Astrocyte of the hippocampus (primary cell): Measurements from ENCODE around the gene ZSCAN20.

ENCODE experiments used
- DNase-seq: peaks from one replicate; pipeline ENCODE4 v3.0.0; 2011; ENCODE audit warnings: low read depth, low spot score

ZSCAN20 gene

GRCh38 chr1:33472269-33472980 is at the start of gene ZSCAN20:
TSS of gene ZSCAN20 (plus strand) at chr1:33472645. CDS start at chr1:33479289, 6,644 bp downstream.
- DNase-seq: peak; percentile 99

GRCh38 chr1:33424205-33424604 is 48.2 kb upstream of the ZSCAN20 start:
- DNase-seq: peak; percentile 74

- DNase-seq: peak; percentile 34
Measured at GRCh38 chr1:33424610-33425009, 47.8 kb upstream of the ZSCAN20 start.

GRCh38 chr1:33425900-33426299 is 46.5 kb upstream of the ZSCAN20 start:
- DNase-seq: no peak

- DNase-seq: no peak
Measured at GRCh38 chr1:33426916-33427315, 45.5 kb upstream of the ZSCAN20 start.

- DNase-seq: no peak
Measured at GRCh38 chr1:33428661-33429060, 43.8 kb upstream of the ZSCAN20 start.

GRCh38 chr1:33429332-33429731 is 43.1 kb upstream of the ZSCAN20 start:
- no peak for DNase-seq

- peak; percentile 68 for DNase-seq
Measured at GRCh38 chr1:33429856-33430691, 42.4 kb upstream of the ZSCAN20 start.

GRCh38 chr1:33430692-33431593 is 41.5 kb upstream of the ZSCAN20 start, which contains the start of gene PHC2:
TSS of gene PHC2 (minus strand) at chr1:33431095. CDS start at chr1:33375539, 55,556 bp downstream.
- DNase-seq: peak; percentile 99

- peak; percentile 75 for DNase-seq
Measured at GRCh38 chr1:33433509-33434362, 38.7 kb upstream of the ZSCAN20 start.

- no peak for DNase-seq
Measured at GRCh38 chr1:33434363-33434750, 38.1 kb upstream of the ZSCAN20 start.

GRCh38 chr1:33435096-33435820 is 37.2 kb upstream of the ZSCAN20 start:
- DNase-seq: no peak

- DNase-seq: no peak
Measured at GRCh38 chr1:33436557-33437285, 35.7 kb upstream of the ZSCAN20 start.

GRCh38 chr1:33438364-33439160 is 33.9 kb upstream of the ZSCAN20 start:
- DNase-seq: no peak

GRCh38 chr1:33439662-33440061 is 32.8 kb upstream of the ZSCAN20 start:
- DNase-seq: no peak

- no peak for DNase-seq
Measured at GRCh38 chr1:33441088-33441745, 31.2 kb upstream of the ZSCAN20 start.

GRCh38 chr1:33442141-33442540 is 30.3 kb upstream of the ZSCAN20 start:
- DNase-seq: no peak

GRCh38 chr1:33443080-33443704 is 29.3 kb upstream of the ZSCAN20 start:
- DNase-seq: peak; percentile 46
